Amniotic stem cell (primary cell): ENCODE data around the gene PPARD.
"Not testable (repeated sequence)": the region's sequence is repeated elsewhere in the genome, so short reads cannot be mapped to it uniquely, and the experiment has no call there.

Experiments used
- DNase-seq: peaks from one replicate; lab custom pipeline; 2025; lab: John Stamatoyannopoulos, UW

PPARD gene

GRCh38 chr6:35406711-35407485, 64.5 kb downstream of the PPARD start:
- no peak for DNase-seq

- no peak for DNase-seq
Measured at GRCh38 chr6:35409245-35409644, 66.9 kb downstream of the PPARD start.

- no peak for DNase-seq
Measured at GRCh38 chr6:35410131-35410530, 67.8 kb downstream of the PPARD start.

- DNase-seq, result no peak
Measured at GRCh38 chr6:35411066-35411465, 68.7 kb downstream of the PPARD start.

GRCh38 chr6:35412102-35412501, 69.7 kb downstream of the PPARD start:
- DNase-seq, result no peak

- DNase-seq, result no peak
Measured at GRCh38 chr6:35413911-35414310, 71.6 kb downstream of the PPARD start.

GRCh38 chr6:35415065-35415891, 72.9 kb downstream of the PPARD start:
- peak; percentile 70 for DNase-seq

- no peak for DNase-seq
Measured at GRCh38 chr6:35417979-35418661, 75.8 kb downstream of the PPARD start.

- no peak for DNase-seq
Measured at GRCh38 chr6:35419417-35419816, 77.1 kb downstream of the PPARD start.

GRCh38 chr6:35419961-35420360, 77.6 kb downstream of the PPARD start:
- DNase-seq, result no peak

GRCh38 chr6:35425284-35425683, 82.9 kb downstream of the PPARD start:
- peak; percentile 54 for DNase-seq

- DNase-seq, result no peak
Measured at GRCh38 chr6:35426074-35426473, 83.7 kb downstream of the PPARD start.

GRCh38 chr6:35427435-35427834, 85.1 kb downstream of the PPARD start:
- DNase-seq, result no peak

- DNase-seq, result peak; percentile 69
Measured at GRCh38 chr6:35427851-35428321, 85.5 kb downstream of the PPARD start.

- DNase-seq, result no peak
Measured at GRCh38 chr6:35428421-35429149, 86.2 kb downstream of the PPARD start.

GRCh38 chr6:35429463-35429862, 87.1 kb downstream of the PPARD start:
- no peak for DNase-seq

GRCh38 chr6:35432291-35432690, 89.9 kb downstream of the PPARD start:
- DNase-seq, result no peak

- DNase-seq, result not testable (repeated sequence)
Measured at GRCh38 chr6:35432702-35433101, 90.3 kb downstream of the PPARD start.

GRCh38 chr6:35435074-35435837, 92.9 kb downstream of the PPARD start:
- no peak for DNase-seq

GRCh38 chr6:35436071-35436857, 93.9 kb downstream of the PPARD start:
- DNase-seq, result no peak
